Measurements from ENCODE around the gene ACVR1. TPM values are rescaled to one million over a fixed set of nuclear protein-coding genes. Genes with fewer than 3 reads are reported as not detected.

The ACVR1 gene
- total RNA-seq, 1 donor from 2014 or later, result 4.4 TPM

- no peak overlapping the region for H3K27ac Mint-ChIP-seq
- H3K4me1 Mint-ChIP-seq, result no peaks in the 10 kb centered on the region
- intact Hi-C loops (cut with micrococcal nuclease), result no loop called here
- no peak for DNase-seq
- H3K4me3 Mint-ChIP-seq, result no peak overlapping the region
- H3K36me3 Mint-ChIP-seq (ENCODE audit: low read depth), result no peaks in the 10 kb centered on the region
- ChIA-PET POLR2A (no interaction called here), CTCF (no interaction called here)
- no peak for ATAC-seq (ENCODE audit: low read depth)
- H3K27me3 Mint-ChIP-seq, result peaks cover 6% of the 10 kb centered on the region
- no peaks in the 10 kb centered on the region for H3K9me3 Mint-ChIP-seq
- TF ChIP-seq CTCF (IDR thresholded peaks at IDR 0.05), result no peak
Observed at GRCh38 chr2:157920736-157921135, 44.6 kb upstream of the ACVR1 start.

- Mint-ChIP-seq H3K4me3 (no peak overlapping the region), H3K27me3 (peaks cover 6% of the 10 kb centered on the region), H3K27ac (no peak overlapping the region), H3K36me3 (ENCODE audit: low read depth) (no peaks in the 10 kb centered on the region), H3K4me1 (no peaks in the 10 kb centered on the region), H3K9me3 (no peaks in the 10 kb centered on the region)
- ATAC-seq (ENCODE audit: low read depth), result no peak
- no peak for TF ChIP-seq CTCF (IDR thresholded peaks at IDR 0.05)
- intact Hi-C loops (cut with micrococcal nuclease), result no loop called here
- DNase-seq, result no peak
- ChIA-PET POLR2A (no interaction called here), CTCF (no interaction called here)
Observed at GRCh38 chr2:157919181-157919580, 43.1 kb upstream of the ACVR1 start.

- Mint-ChIP-seq H3K27ac (no peak overlapping the region), H3K9me3 (peaks cover under 1% of the 10 kb centered on the region), H3K27me3 (peaks cover 8% of the 10 kb centered on the region), H3K4me1 (no peaks in the 10 kb centered on the region), H3K36me3 (ENCODE audit: low read depth) (no peaks in the 10 kb centered on the region), H3K4me3 (no peak overlapping the region)
- ChIA-PET POLR2A (no interaction called here), CTCF (no interaction called here)
- TF ChIP-seq CTCF (IDR thresholded peaks at IDR 0.05), result no peak
- DNase-seq (no peak), ATAC-seq (ENCODE audit: low read depth) (no peak)
- intact Hi-C loops (cut with micrococcal nuclease), result no loop called here
Observed at GRCh38 chr2:157918319-157918718, 42.2 kb upstream of the ACVR1 start.

- intact Hi-C loops (cut with micrococcal nuclease), result no loop called here
Observed at GRCh38 chr2:157911750-157912149, 35.6 kb upstream of the ACVR1 start.

GRCh38 chr2:157911246-157911645 is 35.1 kb upstream of the ACVR1 start:
- intact Hi-C loops (cut with micrococcal nuclease), result no loop called here
- POLR2A ChIA-PET, result no interaction called here
- peaks cover 7% of the 10 kb centered on the region for H3K27me3 Mint-ChIP-seq

More at GRCh38 chr2:157911750-157912149, 35.6 kb upstream of the ACVR1 start:
- POLR2A ChIA-PET, result no interaction called here
- H3K27ac Mint-ChIP-seq, result no peak overlapping the region
- peaks cover 7% of the 10 kb centered on the region for H3K27me3 Mint-ChIP-seq
- no peak for TF ChIP-seq CTCF (IDR thresholded peaks at IDR 0.05)
- H3K9me3 Mint-ChIP-seq, result peaks cover 9% of the 10 kb centered on the region
- CTCF ChIA-PET, result no interaction called here
- DNase-seq (no peak), ATAC-seq (ENCODE audit: low read depth) (no peak)
- no peaks in the 10 kb centered on the region for H3K36me3 Mint-ChIP-seq (ENCODE audit: low read depth)
- H3K4me3 Mint-ChIP-seq, result no peak overlapping the region
- H3K4me1 Mint-ChIP-seq, result no peaks in the 10 kb centered on the region

More at GRCh38 chr2:157911246-157911645, 35.1 kb upstream of the ACVR1 start:
- Mint-ChIP-seq H3K9me3 (peaks cover 9% of the 10 kb centered on the region), H3K36me3 (ENCODE audit: low read depth) (no peaks in the 10 kb centered on the region), H3K4me1 (no peaks in the 10 kb centered on the region), H3K4me3 (no peak overlapping the region), H3K27ac (no peak overlapping the region)
- CTCF ChIA-PET, result interaction anchor here (1.5 kb wide), 1 partner anchor 609 kb away, joined by 3 read pairs; no protein-coding TSS in a partner anchor
- DNase-seq (no peak), ATAC-seq (ENCODE audit: low read depth) (no peak)
- TF ChIP-seq CTCF (IDR thresholded peaks at IDR 0.05), result no peak

Data from activated B cell treated with CpG ODN at 0.5 μM for 24 hours (primary cell).